Cortex of kidney (tissue), 1 donor: ENCODE results near the gene UBL4A.

Source experiments
- DNase-seq: peaks from one replicate; lab custom pipeline; 2025; lab: John Stamatoyannopoulos, UW

Gene UBL4A

DNA sequence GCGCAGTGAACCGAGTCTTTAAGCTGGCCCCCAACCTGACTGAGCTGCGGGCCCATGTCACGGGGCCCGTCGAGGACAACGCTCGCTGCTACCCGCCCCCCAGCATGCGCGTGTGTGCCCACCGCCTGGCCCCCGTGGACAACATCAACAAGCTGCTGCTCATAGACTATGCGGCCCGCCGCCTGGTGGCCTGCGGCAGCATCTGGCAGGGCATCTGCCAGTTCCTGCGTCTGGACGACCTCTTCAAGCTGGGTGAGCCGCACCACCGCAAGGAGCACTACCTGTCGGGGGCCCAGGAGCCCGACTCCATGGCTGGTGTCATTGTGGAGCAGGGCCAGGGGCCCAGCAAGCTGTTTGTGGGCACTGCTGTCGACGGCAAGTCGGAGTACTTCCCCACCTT is 26.1 kb downstream of the UBL4A start:
- DNase-seq: no peak

DNA sequence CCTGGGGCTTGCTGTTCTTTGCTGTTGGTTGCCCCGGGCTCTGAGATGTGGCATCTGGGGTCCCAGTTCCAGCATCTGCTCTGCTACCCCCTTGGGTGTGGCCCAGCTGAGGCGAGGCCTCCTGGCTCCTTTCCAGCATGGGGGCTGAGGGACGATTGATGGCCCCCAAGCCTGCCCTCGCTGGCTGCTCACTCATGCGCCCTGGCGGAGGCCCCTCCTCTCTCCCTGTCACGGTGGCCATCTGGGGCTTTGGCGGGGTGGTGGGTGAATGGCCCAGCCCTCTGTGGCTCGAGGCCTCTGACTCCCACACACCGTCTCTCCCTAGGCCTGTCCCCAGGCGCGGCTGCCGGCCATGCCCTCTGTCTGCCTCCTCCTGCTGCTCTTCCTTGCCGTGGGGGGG is 26.6 kb downstream of the UBL4A start:
- no peak for DNase-seq

DNA sequence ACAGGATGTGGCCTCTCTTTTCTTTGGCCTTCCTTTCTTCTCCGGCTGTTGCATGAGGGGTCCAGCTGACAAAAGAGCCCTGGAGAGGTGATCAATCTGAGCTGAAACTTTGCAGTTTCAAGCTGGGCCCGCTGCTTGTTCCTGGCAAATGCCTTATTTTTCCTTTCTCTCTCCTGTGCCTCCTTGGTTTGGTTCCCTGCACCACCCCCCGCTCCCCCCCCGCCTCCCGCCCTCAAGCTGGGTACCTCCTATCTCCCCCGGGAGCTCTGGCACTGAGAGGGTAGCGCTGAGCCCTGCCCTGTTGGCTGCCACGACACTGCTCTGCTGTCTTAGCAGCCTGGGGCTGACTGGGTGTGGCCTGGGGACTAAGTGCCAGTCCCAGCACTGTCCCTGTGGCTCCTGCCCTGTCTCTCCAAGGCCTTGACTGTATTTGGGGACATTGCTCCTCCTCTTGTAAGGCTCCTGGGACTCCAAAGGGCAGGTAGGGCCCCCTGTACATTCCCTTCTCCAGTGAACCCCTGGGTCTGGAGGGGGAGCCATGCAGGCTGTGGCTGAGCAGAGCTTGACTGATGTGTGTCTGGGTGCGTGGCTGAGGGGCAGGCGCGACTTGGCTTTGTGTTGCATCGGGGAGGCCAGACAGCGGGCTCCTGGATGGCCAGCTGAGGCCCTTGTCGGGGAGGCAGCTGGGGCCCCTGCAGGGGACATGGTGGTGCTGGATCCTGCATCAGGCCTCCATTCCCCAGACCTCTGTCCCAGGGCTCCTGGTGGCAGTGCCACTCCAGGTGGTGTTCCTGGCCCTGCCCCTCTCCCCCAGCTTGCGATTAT is 27.2 kb downstream of the UBL4A start:
- DNase-seq: no peak

DNA sequence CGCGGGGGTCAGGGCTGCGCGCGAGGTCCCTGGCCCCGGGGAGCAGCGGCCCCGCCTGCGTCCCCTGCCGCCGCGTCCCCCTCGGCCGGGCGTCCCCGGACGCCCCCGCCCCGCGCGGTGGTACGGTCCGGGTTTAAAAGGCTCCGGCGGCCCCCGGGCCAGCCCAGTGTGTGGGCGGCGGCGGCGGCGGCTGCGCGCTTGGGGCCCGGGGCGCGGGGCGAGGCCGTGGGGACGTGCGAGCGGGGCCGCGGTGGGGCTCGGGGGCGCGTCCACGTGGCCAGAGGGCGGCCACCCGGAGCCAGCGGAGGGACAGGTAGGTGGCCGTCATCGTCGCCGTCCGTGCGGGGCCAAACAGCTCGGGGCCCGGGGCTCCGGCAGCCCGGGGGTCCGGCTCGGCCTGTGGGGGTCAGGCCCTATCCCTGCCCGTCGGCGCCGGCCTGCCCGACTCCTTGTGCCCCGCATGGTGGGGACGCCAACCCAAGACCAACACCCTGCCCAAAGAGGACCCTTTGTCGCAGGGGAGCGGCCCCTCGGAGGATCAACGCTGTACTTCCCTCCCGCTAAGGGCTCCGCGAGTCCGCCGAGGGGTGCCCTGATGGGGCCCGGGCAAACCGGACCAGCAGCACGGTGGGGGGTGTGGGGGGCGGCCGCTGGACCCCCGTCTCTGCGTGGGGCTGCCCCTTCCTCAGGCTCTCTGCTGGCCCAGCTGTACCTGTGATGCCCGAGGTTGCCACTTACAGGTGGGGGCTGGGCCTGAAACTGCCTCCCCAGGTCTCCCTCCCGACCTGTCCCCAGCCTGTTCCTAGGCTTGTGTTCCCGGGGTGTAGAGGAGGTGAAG is 28.1 kb downstream of the UBL4A start, which contains the start of gene PLXNA3:
Gene PLXNA3, plus strand, starts transcription at position 166 of the 838 bp plus-strand sequence. CDS start 1,903 bp downstream, outside the sequence.
- no peak for DNase-seq

DNA sequence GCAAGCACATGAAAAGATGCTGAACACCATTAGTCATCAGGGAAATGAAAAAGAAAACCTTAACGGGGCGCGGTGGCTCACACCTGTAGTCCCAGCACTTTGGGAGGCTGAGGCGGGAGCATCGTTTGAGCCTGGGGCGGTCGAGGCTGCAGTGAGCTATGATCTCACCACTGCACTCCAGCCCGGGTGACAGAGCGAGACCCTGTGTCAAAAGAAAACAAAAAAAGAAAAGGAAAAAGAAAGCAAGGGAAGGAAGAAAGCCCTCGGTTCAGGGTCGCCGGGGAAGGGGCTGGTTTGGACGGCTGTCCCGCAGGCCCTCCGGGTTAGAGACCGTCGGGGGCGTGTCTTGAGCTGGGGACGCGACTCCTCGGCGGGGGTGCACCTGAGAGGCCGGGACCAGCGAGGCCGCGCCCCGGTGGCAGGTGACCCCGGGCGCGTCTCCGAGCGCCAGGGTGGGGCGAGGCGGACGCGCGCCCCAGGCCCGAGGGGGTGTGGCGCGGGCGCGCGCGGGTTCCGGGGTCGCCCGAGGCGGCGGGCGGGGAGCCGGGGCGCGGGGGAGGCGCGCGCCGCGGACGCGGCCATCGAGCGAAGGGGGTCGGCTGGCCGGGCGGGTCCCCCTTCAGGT is 28.8 kb downstream of the UBL4A start:
- DNase-seq: no peak

DNA sequence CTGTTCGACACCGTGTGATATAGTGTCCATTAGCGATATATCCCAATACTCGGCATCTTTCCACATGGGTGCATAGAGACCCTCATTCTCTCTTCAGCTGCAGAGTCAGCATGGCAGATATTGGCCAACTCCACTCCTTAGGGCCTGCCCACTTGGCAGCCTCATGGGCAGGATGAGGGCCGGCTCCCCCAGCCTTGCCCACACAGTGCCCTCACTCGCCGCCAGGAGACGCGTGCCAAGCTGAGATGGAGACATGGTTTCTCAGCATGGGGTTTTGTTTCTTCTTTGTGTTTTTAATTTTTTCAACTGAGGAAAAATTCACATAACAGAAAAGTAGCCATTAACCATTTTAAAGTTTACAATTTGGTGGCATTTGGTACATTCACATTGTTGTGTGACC is 33.6 kb downstream of the UBL4A start:
- no peak for DNase-seq

DNA sequence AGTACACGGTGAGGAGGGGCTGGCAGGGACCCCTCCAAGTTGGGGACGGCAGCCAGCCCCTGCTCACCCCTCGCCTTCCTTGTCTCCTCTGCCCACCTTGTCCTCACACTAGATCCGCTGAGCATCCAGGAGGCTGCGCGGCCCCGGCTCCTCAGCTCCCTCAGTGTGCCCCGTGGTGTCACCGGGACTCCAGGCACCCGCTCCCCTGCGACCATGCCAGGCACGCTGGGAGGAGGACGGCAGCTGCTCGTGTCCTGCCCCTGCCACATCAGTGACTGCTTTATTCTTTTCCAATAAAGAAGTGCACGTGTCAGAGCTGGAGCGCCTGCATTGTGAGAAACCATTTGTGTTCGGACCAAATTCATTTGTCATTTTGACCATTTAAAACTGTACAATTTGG is 36.1 kb downstream of the UBL4A start:
- DNase-seq: no peak

DNA sequence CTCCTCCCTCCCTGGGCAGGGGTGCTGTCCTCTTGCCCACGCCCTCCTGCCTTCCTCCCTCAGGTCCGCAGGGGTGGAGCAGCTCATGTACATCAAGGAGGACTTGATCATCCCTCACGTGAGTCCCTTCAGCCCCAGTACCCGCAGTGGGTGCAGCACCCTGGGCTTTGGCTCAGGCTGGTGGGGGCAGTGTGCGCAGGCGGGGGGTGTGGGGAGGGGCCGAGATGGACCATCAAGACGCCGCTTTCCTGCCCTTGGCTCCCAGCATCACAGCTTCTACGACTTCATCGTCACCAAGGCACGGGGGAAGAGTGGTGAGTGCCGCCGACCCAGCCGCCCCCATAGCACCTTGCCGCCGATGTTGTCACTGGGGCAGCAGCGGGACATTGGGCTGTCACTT is 36.8 kb downstream of the UBL4A start:
- no peak for DNase-seq

DNA sequence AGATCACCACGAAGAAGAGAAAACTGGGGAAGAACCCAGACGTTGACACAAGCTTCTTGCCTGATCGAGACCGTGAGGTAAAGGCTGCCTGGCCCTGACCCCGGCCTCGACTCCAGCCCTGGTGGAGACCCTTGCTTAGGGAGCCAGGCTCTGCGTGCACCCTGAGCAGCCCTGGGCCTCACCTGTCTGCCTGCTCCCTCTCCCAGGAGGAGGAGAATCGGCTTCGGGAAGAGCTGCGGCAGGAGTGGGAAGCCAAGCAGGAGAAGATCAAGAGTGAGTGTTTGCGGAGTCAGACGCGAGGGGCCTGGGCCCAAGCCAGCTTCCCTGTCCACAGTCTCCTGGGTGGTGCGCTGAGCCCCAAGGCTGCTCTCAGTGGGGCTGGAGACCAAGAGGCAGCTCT is 37.9 kb downstream of the UBL4A start:
- DNase-seq: no peak

DNA sequence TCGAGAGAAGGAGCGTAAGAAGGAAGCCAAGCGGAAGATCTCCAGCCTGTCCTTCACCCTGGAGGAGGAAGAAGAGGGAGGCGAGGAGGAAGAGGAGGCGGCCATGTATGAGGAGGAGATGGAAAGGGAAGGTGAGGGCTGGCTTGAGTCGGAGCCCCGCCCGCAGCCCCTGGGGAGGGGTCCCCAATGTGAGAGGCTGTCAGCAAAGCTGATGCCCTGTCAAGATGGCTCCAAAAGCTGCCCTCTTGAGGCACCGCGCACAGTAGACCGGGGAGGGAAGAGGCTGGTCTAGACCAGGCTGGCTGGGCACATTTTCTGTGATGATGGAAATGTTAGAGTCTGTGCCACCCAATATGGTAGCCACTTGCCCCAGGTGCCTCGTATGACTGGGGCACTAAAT is 40.0 kb downstream of the UBL4A start:
- no peak for DNase-seq

DNA sequence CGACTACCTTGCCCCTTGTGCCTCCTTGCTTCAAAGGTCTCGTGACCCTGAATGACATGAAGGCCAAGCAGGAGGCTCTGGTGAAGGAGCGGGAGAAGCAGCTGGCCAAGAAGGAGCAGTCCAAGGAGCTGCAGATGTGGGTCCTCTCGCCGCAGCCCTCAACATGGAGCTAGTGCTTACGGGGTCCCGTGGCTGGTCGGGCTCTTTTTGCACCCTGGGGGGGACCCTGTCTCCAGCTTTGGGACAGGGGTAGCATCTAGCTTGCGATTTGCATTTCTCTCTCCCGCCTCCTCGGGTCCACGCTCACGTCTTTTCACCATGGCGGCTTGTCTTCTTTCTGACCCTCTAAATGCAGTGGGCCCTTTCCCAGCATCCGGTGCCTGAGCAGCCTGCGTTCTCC is 40.6 kb downstream of the UBL4A start:
- no peak for DNase-seq

DNA sequence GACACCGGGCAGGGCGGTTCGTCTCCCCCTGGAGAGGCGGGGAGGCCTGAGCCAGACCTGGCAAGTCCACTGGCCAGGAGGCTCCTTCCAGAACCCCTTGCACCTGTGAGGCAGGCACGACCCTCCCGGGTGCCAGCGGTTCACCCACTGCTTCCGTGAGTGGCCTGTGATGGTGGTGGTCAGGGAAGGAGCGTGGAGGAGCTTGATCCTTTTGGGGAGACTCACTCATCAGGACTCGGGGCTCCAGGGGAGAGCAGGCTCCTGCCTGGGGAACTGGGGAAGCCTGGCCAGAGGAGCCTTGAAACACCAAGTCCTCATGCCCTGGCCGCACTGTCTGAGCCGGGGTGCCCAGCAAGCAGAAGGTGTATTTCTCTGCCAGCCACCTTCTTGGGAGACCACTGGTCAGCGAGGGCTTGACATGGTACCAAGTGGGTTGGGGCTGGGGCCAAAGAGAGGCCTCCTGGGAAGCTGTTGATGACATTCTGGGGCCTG is 41.6 kb downstream of the UBL4A start:
- DNase-seq: no peak

DNA sequence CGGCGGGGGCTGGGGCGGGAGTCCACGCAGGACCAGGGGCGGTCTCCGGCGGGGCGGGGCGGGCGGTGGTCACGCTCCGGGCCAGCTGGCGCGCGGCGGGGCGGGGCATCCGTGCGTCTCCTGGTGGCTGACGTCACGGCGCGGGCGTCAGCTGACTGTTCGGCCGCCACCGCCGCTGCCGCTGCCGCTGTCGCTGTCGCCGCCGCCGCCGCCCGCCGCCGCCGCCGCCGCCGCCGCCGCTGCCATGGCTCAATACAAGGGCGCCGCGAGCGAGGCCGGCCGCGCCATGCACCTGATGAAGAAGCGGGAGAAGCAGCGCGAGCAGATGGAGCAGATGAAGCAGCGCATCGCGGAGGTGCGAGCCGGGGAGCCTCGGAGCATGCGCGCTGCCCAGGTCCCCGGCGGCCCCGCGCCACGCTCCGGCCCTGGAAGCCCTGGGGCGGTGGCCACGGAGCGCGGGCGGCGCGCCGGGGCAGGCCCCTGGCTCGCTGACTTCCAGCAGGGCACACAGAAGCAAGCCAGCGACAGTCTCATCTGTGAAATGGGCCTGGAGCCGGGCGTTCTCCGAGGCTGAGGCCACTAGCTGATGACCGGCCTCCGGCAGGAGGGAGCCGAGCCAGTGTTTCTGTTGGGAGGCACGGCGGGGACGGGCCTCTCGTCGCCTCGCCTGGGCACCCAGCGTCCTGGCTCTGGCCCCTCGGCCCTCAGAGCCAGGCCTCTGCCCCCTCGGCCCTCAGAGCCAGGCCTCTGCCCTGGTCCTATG is 42.2 kb downstream of the UBL4A start, which contains the start of gene FAM50A:
Gene FAM50A, plus strand, starts transcription at position 150 of the 763 bp plus-strand sequence. Its CDS starts 95 bp downstream, at position 245.
- no peak for DNase-seq

DNA sequence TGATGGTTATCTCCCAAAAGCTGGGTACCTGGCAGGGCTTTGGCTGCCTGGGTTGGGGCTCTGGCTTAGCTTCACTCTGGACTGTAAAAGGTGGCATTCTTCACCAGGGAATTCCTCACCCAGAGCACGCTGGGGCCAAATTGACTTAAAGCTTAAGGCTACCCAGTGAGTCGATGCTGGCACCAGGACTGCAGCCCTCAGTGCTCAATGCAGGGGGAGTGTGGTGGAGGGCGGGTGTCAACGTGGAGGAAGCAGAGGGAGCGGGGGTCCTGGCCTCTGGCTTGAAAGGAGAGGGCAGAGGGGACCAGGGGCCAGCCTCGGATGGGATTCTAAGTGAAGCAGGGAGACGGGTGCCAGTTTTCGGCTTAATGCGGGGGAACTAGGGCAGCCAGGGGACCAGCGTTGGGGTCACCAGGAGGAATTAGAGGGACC is 42.9 kb downstream of the UBL4A start:
- DNase-seq: no peak

DNA sequence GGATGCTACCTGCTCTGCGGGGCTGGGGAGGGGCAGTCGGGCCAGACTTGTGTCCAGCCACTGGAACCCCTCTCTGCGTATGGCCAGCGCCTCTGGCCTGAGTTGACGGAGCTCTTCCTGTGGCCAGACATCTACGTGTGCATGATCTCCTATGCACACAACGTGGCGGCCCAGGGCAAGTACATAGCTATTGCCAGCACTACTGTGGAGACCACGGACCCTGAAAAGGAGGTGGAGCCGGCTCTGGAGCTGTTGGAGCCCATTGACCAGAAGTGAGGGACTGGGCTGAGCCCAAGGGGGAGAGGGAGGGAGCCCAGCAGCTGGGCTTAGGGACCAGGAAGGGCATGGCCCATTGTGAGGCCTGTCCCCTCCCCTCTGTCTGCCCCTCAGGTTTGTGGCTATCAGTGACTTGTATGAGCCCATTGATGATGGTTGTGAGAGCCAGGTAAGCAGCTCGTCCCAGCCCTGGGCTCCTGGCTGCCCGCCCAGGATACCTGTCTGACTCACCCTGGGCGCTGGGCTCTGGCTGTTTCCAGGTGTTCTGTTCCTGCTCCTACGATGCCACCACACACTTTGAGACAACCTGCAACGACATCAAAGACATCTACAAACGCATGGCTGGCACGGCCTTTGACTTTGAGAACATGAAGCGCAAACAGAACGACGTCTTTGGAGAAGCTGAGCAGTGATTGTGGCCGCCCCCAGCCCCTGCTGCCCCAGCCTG is 44.3 kb downstream of the UBL4A start:
- DNase-seq: no peak

DNA sequence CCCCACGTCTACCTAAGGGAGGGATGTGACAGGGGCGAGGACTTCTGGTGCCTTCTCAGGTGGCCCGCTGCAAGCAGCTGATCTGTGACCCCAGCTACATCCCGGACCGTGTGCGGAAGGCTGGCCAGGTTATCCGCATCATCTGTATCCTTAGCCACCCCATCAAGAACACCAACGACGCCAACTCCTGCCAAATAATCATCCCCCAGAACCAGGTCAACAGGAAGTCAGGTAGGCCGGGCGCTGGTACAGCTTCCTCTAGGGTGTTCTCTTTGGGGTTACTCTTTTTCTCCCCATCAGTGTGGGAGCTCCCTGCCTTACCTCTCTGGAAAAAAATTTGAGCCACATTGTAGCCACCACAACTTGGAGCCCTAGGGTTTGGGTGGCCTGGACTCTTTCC is 44.9 kb downstream of the UBL4A start:
- DNase-seq: no peak

DNA sequence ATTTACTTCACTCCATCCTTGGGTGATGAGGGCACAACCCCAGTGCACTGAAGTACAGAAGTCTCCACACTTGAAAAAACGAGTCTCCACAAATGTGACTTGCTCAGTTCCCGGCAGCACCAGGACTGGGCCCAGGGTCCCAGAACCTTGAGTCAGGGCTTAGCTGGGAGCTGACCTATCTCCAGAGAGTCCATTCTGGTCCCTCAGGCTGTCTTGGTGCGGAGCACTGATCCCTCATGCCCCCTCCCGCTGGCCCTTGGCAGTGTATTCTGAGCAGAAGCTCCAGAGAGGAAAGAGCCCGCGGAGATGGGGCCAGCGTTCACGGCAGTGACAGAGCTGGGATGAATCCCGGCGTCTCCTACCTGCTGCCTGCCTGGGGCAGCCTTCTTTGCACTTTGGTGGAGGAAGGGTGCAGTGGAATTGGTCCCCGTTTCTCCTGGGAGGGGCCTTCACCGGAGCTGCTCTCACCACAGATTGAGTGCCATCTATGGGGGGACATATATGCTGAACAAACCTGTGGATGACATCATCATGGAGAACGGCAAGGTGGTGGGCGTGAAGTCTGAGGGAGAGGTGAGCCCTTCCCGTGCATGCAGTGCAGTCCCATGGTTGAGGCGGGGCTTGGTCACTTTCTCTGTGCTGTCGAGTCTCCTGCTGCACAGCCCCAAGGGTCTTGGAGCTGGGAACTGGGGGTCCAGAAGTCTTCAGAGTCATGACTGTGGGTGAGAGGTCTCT is 45.6 kb downstream of the UBL4A start:
- DNase-seq: no peak

DNA sequence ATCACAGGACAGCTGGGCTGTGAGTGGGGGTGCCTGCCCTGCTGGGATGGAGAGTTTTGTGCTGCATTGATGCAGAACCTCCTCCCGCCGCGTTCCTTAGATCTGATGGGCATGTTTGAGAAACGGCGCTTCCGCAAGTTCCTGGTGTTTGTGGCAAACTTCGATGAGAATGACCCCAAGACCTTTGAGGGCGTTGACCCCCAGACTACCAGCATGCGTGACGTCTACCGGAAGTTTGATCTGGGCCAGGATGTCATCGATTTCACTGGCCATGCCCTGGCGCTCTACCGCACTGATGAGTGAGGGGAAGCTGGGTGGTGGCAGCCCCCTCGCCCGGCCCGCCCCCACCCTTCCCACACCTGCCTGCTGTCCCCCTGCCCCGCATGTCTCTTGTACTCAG is 46.6 kb downstream of the UBL4A start:
- no peak for DNase-seq

DNA sequence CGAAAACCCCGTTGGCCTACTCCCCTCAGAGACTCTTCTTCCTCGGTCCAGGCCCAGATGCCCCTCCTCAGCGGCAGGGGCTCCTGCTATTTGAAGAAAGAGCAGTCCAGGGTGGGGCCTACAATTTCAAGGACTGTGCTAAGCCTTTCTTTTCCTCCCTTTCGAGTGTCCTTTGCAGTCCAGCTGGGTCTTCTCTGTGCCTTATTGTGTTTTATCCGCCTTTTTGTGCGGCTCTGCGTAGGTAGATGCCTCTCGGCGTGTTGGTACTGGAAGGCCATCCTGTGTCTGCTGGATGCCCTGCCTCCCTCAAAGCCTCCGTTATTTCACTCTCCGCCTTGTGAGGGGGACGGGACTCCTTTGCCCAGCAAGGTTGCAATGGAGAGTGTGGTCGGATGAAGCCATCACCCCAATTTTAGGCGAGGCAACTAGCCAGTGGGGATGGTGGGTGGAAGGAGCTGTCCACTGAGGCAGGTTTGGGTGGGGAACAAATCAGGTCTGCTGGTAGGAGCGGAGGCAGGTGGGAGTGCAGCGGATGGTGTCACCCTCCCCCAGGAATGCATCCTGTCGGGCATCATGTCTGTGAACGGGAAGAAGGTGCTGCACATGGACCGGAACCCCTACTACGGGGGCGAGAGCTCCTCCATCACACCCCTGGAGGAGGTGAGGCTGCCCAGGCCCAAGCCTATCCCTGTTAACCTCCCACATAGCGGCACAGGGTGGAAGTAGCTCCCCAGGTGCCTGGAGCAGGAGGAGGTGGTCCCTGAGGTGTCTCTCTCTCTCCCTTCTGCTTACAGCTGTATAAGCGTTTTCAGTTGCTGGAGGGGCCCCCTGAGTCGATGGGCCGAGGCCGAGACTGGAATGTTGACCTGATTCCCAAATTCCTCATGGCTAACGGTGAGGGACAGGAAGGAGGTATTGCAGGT is 48.2 kb downstream of the UBL4A start:
- DNase-seq: no peak
